SK-N-SH (cell line): ENCODE data around the gene ZMPSTE24. TPM values are rescaled to one million over a fixed set of nuclear protein-coding genes. Genes with fewer than 3 reads are reported as not detected.

Experiments
- CTCF ChIA-PET: fragments of 300-600, 350-600 bp; formaldehyde crosslinking; extraction: SDS; loops from one replicate; lab custom pipeline; 2021; lab: Yijun Ruan, JAX
- POLR2A ChIA-PET: fragments of 350-600 bp; sonication (Branson Sonifier 250); formaldehyde crosslinking; extraction: SDS; loops from one replicate; lab custom pipeline; 2020; ENCODE audit warnings: antibody characterized with exemption, inconsistent platforms; lab: Yijun Ruan, JAX
- DNase-seq: peaks from one replicate; pipeline ENCODE4 v3.0.0; 2012
- H2AFZ ChIP-seq: fragments of 200-600 bp; sonication (generic); 2 replicates; pipeline ENCODE4 v1.8.1; 2016; ENCODE audit warnings: antibody characterized with exemption, mild to moderate bottlenecking, low read depth
- H3F3A ChIP-seq: fragments of 200-600 bp; sonication (generic); replicated peaks from 2 replicates; pipeline ENCODE3; 2016; ENCODE audit warnings: antibody characterized with exemption, mild to moderate bottlenecking; ENCODE audit not compliant: insufficient read depth
- H3K27ac ChIP-seq, 2 experiments: fragments of 200-500 bp in 1 of 2; fragments of 200-600 bp in 1 of 2; sonication (Bioruptor generic) in 1 of 2; sonication (generic), shearing (Covaris generic) in 1 of 2; 2 replicates each; pipeline versions ENCODE4 v1.5.1 to v1.6.1; 2014 to 2016; ENCODE audit warnings: low read depth in 2 of 2, inconsistent platforms in 1 of 2, low read length in 1 of 2, mild to moderate bottlenecking in 1 of 2, mixed read lengths in 1 of 2
- H3K27me3 ChIP-seq: fragments of 200-600 bp; sonication (generic), shearing (Covaris generic); 2 replicates; pipeline ENCODE4 v1.6.1; 2016; ENCODE audit warnings: mixed run types; ENCODE audit not compliant: insufficient read depth
- H3K36me3 ChIP-seq, 2 experiments: fragments of 200-500 bp in 1 of 2; fragments of 200-600 bp in 1 of 2; sonication (Bioruptor generic) in 1 of 2; sonication (generic) in 1 of 2; replicated peaks in 1 of 2; 2 replicates each; pipeline versions ENCODE3 to v1.5.1; 2014 to 2016; ENCODE audit warnings: low read length in 1 of 2, mild to moderate bottlenecking in 1 of 2; ENCODE audit not compliant: insufficient read depth in 2 of 2, control insufficient read depth in 1 of 2
- H3K4me1 ChIP-seq, 2 experiments: fragments of 200-500 bp in 1 of 2; fragments of 200-600 bp in 1 of 2; sonication (Bioruptor generic) in 1 of 2; sonication (generic), shearing (Covaris generic) in 1 of 2; 2 replicates each; pipeline versions ENCODE4 v1.5.1 to v1.6.1; 2014 to 2016; ENCODE audit warnings: low read depth in 1 of 2, low read length in 1 of 2, mixed run types in 1 of 2; ENCODE audit not compliant: insufficient read depth in 2 of 2, control insufficient read depth in 1 of 2
- H3K4me2 ChIP-seq: fragments of 200-600 bp; sonication (generic), shearing (Covaris generic); 2 replicates; pipeline ENCODE4 v1.6.1; 2017; ENCODE audit warnings: mixed run types
- H3K4me3 ChIP-seq, 2 experiments: fragments of 200-500 bp in 1 of 2; fragments of 200-600 bp in 1 of 2; sonication (Bioruptor generic) in 1 of 2; sonication (generic), shearing (Covaris generic) in 1 of 2; 2 replicates each; pipeline versions ENCODE4 v1.5.1 to v1.8.1; 2014 to 2016; ENCODE audit warnings: low read depth in 2 of 2, inconsistent platforms in 1 of 2, low read length in 1 of 2, mild to moderate bottlenecking in 1 of 2, mixed read lengths in 1 of 2, moderate library complexity in 1 of 2
- H3K79me2 ChIP-seq: fragments of 200-600 bp; sonication (generic); 2 replicates; pipeline ENCODE4 v1.8.1; 2017; ENCODE audit warnings: mild to moderate bottlenecking; ENCODE audit not compliant: insufficient read depth
- H3K9ac ChIP-seq: fragments of 200-600 bp; sonication (generic); 2 replicates; pipeline ENCODE4 v1.6.1; 2017; ENCODE audit warnings: mixed run types
- H3K9me2 ChIP-seq: fragments of 200-600 bp; sonication (generic); 2 replicates; pipeline ENCODE4 v1.6.1; 2017; ENCODE audit warnings: mixed run types
- H3K9me3 ChIP-seq: fragments of 200-600 bp; sonication (generic); 2 replicates; pipeline ENCODE4 v1.6.1; 2017; ENCODE audit warnings: mixed run types, mild to moderate bottlenecking, moderate library complexity
- H4K20me1 ChIP-seq: fragments of 200-600 bp; sonication (generic); 2 replicates; pipeline ENCODE4 v1.6.1; 2017; ENCODE audit warnings: mild to moderate bottlenecking, mixed run types; ENCODE audit not compliant: insufficient read depth
- ELF1 ChIP-seq: IDR thresholded peaks from 2 replicates; pipeline ENCODE4 v1.4.0; 2012
- GABPA ChIP-seq: IDR thresholded peaks from 2 replicates; pipeline ENCODE4 v1.4.0; 2012; ENCODE audit warnings: low read depth, mild to moderate bottlenecking
- IRF3 ChIP-seq: fragments of 150-350 bp; IDR thresholded peaks from 2 replicates; pipeline ENCODE4 v1.6.1; 2016; ENCODE audit warnings: mild to moderate bottlenecking, low read depth, low read length
- MEF2A ChIP-seq: IDR thresholded peaks from 2 replicates; pipeline ENCODE4 v1.4.0; 2012; ENCODE audit warnings: low read depth, borderline replicate concordance
- MXI1 ChIP-seq: IDR thresholded peaks from 2 replicates; pipeline ENCODE4 v1.6.1; 2012; ENCODE audit warnings: mild to moderate bottlenecking, low read depth, low read length, improper control_type of control experiment
- RAD21 ChIP-seq: IDR thresholded peaks from 2 replicates; pipeline ENCODE4 v1.6.1; 2012; ENCODE audit warnings: mild to moderate bottlenecking, low read length
- SMC3 ChIP-seq: IDR thresholded peaks from 2 replicates; pipeline ENCODE4 v1.6.1; 2012; ENCODE audit warnings: low read depth, low read length, improper control_type of control experiment
- TAF1 ChIP-seq: IDR thresholded peaks from 2 replicates; pipeline ENCODE4 v1.6.1; 2012; ENCODE audit warnings: low read depth, mild to moderate bottlenecking, low read length, moderate library complexity, borderline replicate concordance
- TEAD4 ChIP-seq: IDR thresholded peaks from 2 replicates; pipeline ENCODE4 v1.4.0; 2012; ENCODE audit warnings: mild to moderate bottlenecking, borderline replicate concordance; ENCODE audit not compliant: insufficient read depth
- USF2 ChIP-seq: fragments of 150-350 bp; IDR thresholded peaks from 2 replicates; pipeline ENCODE4 v1.6.1; 2017; ENCODE audit warnings: antibody characterized with exemption, low read length, low read depth, borderline replicate concordance
- YY1 ChIP-seq: IDR thresholded peaks from 2 replicates; pipeline ENCODE4 v1.4.0; 2012; ENCODE audit warnings: low read depth, mild to moderate bottlenecking
- ZBTB33 ChIP-seq: IDR thresholded peaks from 2 replicates; pipeline ENCODE4 v1.4.0; 2012; ENCODE audit warnings: low read depth, borderline replicate concordance
- WGBS: methylation state at CpG from one replicate; pipeline ENCODE4 v1.1.6; 2017; ENCODE audit warnings: low lambda C conversion rate; 5-methylcytosine and 5-hydroxymethylcytosine counted together
- polyA plus RNA-seq, 3 experiments: library from polyadenylated mRNA; depleted of rRNA; stranded (reverse); fragments of >200 nt; gene quantifications; 2 replicates each; pipeline ENCODE4 v1.2.3, GENCODE V29; 2012

ZMPSTE24 gene
- polyA plus RNA-seq, 1 of the 3 experiments (the other 2 are of a cell fraction): 13.7 TPM

- Histone ChIP-seq H3K36me3 (peaks cover 29 to 45% of the 10 kb centered on the region in 2 experiments), H3F3A (peaks cover 32% of the 10 kb centered on the region), H3K27ac (0 out of 4 replicates have a peak overlapping the region, but pooled peaks of 1 of the 2 experiments have one; percentile 3), H3K27me3 (no peaks in the 10 kb centered on the region), H3K4me1 (peaks cover 0 to 16% of the 10 kb centered on the region in 2 experiments; a peak in 3 of 4 replicates), H3K79me2 (no peaks in the 10 kb centered on the region), H3K9ac (no peak overlapping the region)
- POLR2A ChIA-PET: no interaction called here
- no peak for DNase-seq
- 100% methylated on average over 1 of the region's 1 CpG for WGBS
- TF ChIP-seq SMC3 (no peak), TEAD4 (no peak), MXI1 (no peak), ZBTB33 (no peak), ELF1 (no peak)
- TF ChIP-seq, all 33 proteins: peak for 0
- CTCF ChIA-PET: interaction anchor here (0.8 to 3.0 kb wide), 5 partner anchors 75 to 165 kb away, joined by 3 to 7 read pairs (median 3); no protein-coding TSS in a partner anchor
- no peaks in the 10 kb centered on the region for H3K9me2 ChIP-seq
- no peaks in the 10 kb centered on the region for H3K9me3 ChIP-seq
- no peak overlapping the region for H2AFZ ChIP-seq
- no peak overlapping the region for H3K4me3 ChIP-seq
- no peaks in the 10 kb centered on the region for H4K20me1 ChIP-seq
- no peak overlapping the region for H3K4me2 ChIP-seq
Measured at GRCh38 chr1:40239626-40240025, 18.4 kb upstream of the ZMPSTE24 start.

- no peaks in the 10 kb centered on the region for H3K9me3 ChIP-seq
- TF ChIP-seq GABPA (no peak), MXI1 (no peak), RAD21 (no peak), MEF2A (no peak), TAF1 (no peak), YY1 (no peak), USF2 (no peak), IRF3 (no peak)
- TF ChIP-seq, all 33 proteins: peak for 0
- no peak overlapping the region for H3K4me2 ChIP-seq
- CTCF ChIA-PET: interaction anchor here (0.8 to 3.0 kb wide), 5 partner anchors 15 to 164 kb away, joined by 3 to 7 read pairs (median 3); no protein-coding TSS in a partner anchor
- POLR2A ChIA-PET: no interaction called here
- peaks cover 40% of the 10 kb centered on the region for H3F3A ChIP-seq
- H3K27ac ChIP-seq: peak overlapping the region in 1 of 2 experiments; percentile 3; a peak in 1 of 4 replicates
- H2AFZ ChIP-seq: no peak overlapping the region
- DNase-seq: no peak
- WGBS: 100% methylated on average over 2 of the region's 2 CpGs
- H3K79me2 ChIP-seq: no peaks in the 10 kb centered on the region
- H3K9ac ChIP-seq: no peak overlapping the region
- peaks cover 0 to 22% of the 10 kb centered on the region in 2 experiments; a peak in 3 of 4 replicates for H3K4me1 ChIP-seq
- no peaks in the 10 kb centered on the region for H4K20me1 ChIP-seq
- no peaks in the 10 kb centered on the region for H3K27me3 ChIP-seq
- H3K4me3 ChIP-seq: no peak overlapping the region
- H3K9me2 ChIP-seq: no peaks in the 10 kb centered on the region
- H3K36me3 ChIP-seq: peaks cover 25 to 42% of the 10 kb centered on the region in 2 experiments
Measured at GRCh38 chr1:40240390-40240789, 17.6 kb upstream of the ZMPSTE24 start.
